ENCODE measurements around the gene MED13. TPM values are rescaled to one million over a fixed set of nuclear protein-coding genes. Genes with fewer than 3 reads are reported as not detected.

MED13 gene
- total RNA-seq, 4 donors from 2014 or later: 34.5 to 64.9 (median 52.0) TPM

GRCh38 chr17:61997664-61998063 is 67.4 kb downstream of the MED13 start:
- Histone ChIP-seq H3K4me3 (no peak overlapping the region), H3K27ac (no peak overlapping the region), H3K36me3 (peaks cover 0 to 25% of the 10 kb centered on the region in 2 donors), H3K9me3 (no peaks in the 10 kb centered on the region), H3K4me1 (peaks cover 8 to 59% (median 10%) of the 10 kb centered on the region in 3 donors), H3K27me3 (no peaks in the 10 kb centered on the region)
- TF ChIP-seq POLR2AphosphoS5 (IDR thresholded peaks at IDR 0.05) (no peak), EP300 (IDR thresholded peaks at IDR 0.05) (no peak), POLR2A (IDR thresholded peaks at IDR 0.05) (no peak), CTCF (IDR thresholded peaks at IDR 0.05) (no peak)
- 0 to 12% methylated on average over 2 of the region's 2 CpGs for WGBS, 2 donors (ENCODE audit: low coverage in 1 of 2)
- ATAC-seq: no peak

- no peaks in the 10 kb centered on the region for H3K9me3 ChIP-seq
- no peak for TF ChIP-seq POLR2AphosphoS5 (IDR thresholded peaks at IDR 0.05)
- no peak for TF ChIP-seq EP300 (IDR thresholded peaks at IDR 0.05)
- TF ChIP-seq CTCF (IDR thresholded peaks at IDR 0.05): no peak
- H3K36me3 ChIP-seq: peaks cover 0 to 31% of the 10 kb centered on the region in 2 donors
- 46 to 59% methylated on average over 4 of the region's 4 CpGs for WGBS, 2 donors (ENCODE audit: low coverage in 1 of 2)
- no peaks in the 10 kb centered on the region for H3K27me3 ChIP-seq
- H3K4me1 ChIP-seq: peaks cover 8 to 54% (median 10%) of the 10 kb centered on the region in 3 donors
- H3K4me3 ChIP-seq: no peak overlapping the region
- no peak for ATAC-seq
- no peak overlapping the region for H3K27ac ChIP-seq
These were observed 68.0 kb downstream of the MED13 start for GRCh38 chr17:61996916-61997605.

DNA sequence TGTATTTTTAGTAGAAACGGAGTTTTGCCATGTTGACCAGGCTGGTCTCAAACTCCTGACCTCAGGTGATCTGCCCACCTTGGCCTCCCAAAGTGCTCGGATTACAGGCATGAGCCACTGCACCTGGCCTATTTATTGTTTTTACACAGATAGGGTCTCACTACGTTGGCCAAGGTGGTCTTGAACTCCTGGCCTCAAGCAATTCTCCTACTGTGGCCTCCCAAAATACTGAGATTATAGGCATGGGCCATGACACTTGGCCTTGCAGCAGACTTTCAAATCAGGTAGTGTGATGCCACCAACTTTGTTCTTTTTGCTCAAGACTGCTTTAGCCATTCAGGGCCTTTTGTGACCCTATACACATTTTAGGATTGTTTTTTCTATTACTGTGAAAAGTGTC is 75.6 kb downstream of the MED13 start:
- ATAC-seq: no peak
- 86 to 100% methylated on average over 1 to 3 of the region's 3 CpGs for WGBS, 2 donors (ENCODE audit: low coverage in 1 of 2)
- H3K27ac ChIP-seq: no peak overlapping the region
- no peaks in the 10 kb centered on the region for H3K4me1 ChIP-seq
- H3K27me3 ChIP-seq: no peaks in the 10 kb centered on the region
- TF ChIP-seq POLR2A (IDR thresholded peaks at IDR 0.05) (no peak), EP300 (IDR thresholded peaks at IDR 0.05) (no peak), POLR2AphosphoS5 (IDR thresholded peaks at IDR 0.05) (no peak), CTCF (IDR thresholded peaks at IDR 0.05) (no peak)
- H3K9me3 ChIP-seq: no peaks in the 10 kb centered on the region
- peaks cover 4 to 85% of the 10 kb centered on the region in 2 donors for H3K36me3 ChIP-seq
- no peak overlapping the region for H3K4me3 ChIP-seq

DNA sequence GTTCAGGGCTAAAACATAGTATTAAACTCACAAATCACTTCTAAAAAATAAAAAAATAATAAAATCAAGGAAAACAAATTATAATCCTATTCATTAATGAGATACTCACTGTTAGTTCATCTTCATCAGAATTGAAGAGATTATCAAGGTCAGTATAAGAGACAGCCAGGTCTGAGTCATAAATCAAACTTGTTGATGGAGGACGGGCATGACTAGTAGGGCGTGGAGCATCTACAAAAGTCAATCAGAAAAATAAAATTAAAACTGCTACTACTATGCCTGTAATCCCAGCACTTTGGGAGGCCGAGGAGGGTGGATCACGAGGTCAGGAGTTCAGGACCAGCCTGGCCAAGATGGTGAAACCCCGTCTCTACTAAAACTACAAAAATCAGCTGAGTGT is 78.2 kb downstream of the MED13 start:
- ATAC-seq: no peak
- Histone ChIP-seq H3K36me3 (peaks cover 13 to 86% of the 10 kb centered on the region in 2 donors), H3K4me3 (no peak overlapping the region), H3K4me1 (no peaks in the 10 kb centered on the region), H3K27me3 (no peaks in the 10 kb centered on the region), H3K27ac (no peak overlapping the region), H3K9me3 (no peaks in the 10 kb centered on the region)
- no peak for TF ChIP-seq POLR2AphosphoS5 (IDR thresholded peaks at IDR 0.05)
- no peak for TF ChIP-seq CTCF (IDR thresholded peaks at IDR 0.05)
- TF ChIP-seq EP300 (IDR thresholded peaks at IDR 0.05): no peak
- WGBS, 2 donors (ENCODE audit: low coverage in 1 of 2): 82 to 95% methylated on average over 2 to 5 of the region's 5 CpGs

GRCh38 chr17:61984821-61985220 is 80.3 kb downstream of the MED13 start:
- TF ChIP-seq POLR2A (IDR thresholded peaks at IDR 0.05) (no peak), CTCF (IDR thresholded peaks at IDR 0.05) (no peak), EP300 (IDR thresholded peaks at IDR 0.05) (no peak), POLR2AphosphoS5 (IDR thresholded peaks at IDR 0.05) (no peak)
- Histone ChIP-seq H3K4me3 (no peak overlapping the region), H3K9me3 (no peaks in the 10 kb centered on the region), H3K27ac (no peak overlapping the region), H3K36me3 (peaks cover 15 to 89% of the 10 kb centered on the region in 2 donors), H3K27me3 (no peaks in the 10 kb centered on the region), H3K4me1 (no peaks in the 10 kb centered on the region)
- WGBS, 2 donors (ENCODE audit: low coverage in 1 of 2): 52 to 58% methylated on average over 4 of the region's 4 CpGs
- ATAC-seq: no peak

Measured in gastroesophageal sphincter (tissue), 4 donors.